PC-3 (cell line): ENCODE results near the gene CD300LG. TPM values are rescaled to one million over a fixed set of nuclear protein-coding genes. Genes with fewer than 3 reads are reported as not detected.

Experiments used
- ATAC-seq: fragments of 200-7000 bp; cut with Tn5 transposase; 2 replicates; pipeline ENCODE4 v1.9.1; 2020; ENCODE audit warnings: mild to moderate bottlenecking, moderate library complexity
- BruUV-seq: library from RNA; stranded (reverse); fragments of 400-500 nt; replicated peaks from 2 replicates; lab custom pipeline; 2021; lab: Mats Ljungman, UMichigan
- CTCF ChIA-PET: fragments of 300-600 bp; sonication (Branson Sonifier 250); formaldehyde crosslinking; loops from one replicate; lab custom pipeline; 2022; ENCODE audit warnings: antibody characterized with exemption; lab: Charles Lee
- POLR2A ChIA-PET: fragments of 300-600 bp; sonication (Branson Sonifier 250); formaldehyde crosslinking; loops from one replicate; lab custom pipeline; 2022; ENCODE audit warnings: antibody characterized with exemption; ENCODE audit not compliant: unreplicated experiment; lab: Charles Lee
- DNase-seq: peaks from one replicate; pipeline ENCODE4 v3.0.0-alpha.2; 2015
- H2AFZ ChIP-seq: fragments of 300-600 bp; sonication (generic); 2 replicates; pipeline ENCODE4 v1.6.0; 2016; ENCODE audit warnings: antibody characterized with exemption, low read length
- H3F3A ChIP-seq: fragments of 300-600 bp; sonication (generic); one replicate; pipeline ENCODE4 v1.6.0; 2017; ENCODE audit warnings: antibody characterized with exemption, low read length, control low read depth, mild to moderate bottlenecking; ENCODE audit not compliant: unreplicated experiment
- H3K27ac ChIP-seq: fragments of 300-600 bp; sonication (generic); 2 replicates; pipeline ENCODE4 v1.5.1; 2016; ENCODE audit warnings: mild to moderate bottlenecking, low read length
- H3K27me3 ChIP-seq: fragments of 300-600 bp; sonication (generic); 2 replicates; pipeline ENCODE4 v1.6.1; 2016; ENCODE audit warnings: low read length, mixed read lengths
- H3K36me3 ChIP-seq: fragments of 300-600 bp; sonication (generic); 2 replicates; pipeline ENCODE4 v1.6.1; 2016; ENCODE audit warnings: low read depth, mixed run types, low read length, mixed read lengths
- H3K4me1 ChIP-seq: fragments of 300-600 bp; sonication (generic); 2 replicates; pipeline ENCODE4 v1.5.1; 2016; ENCODE audit warnings: low read length; ENCODE audit not compliant: insufficient read depth
- H3K4me2 ChIP-seq: fragments of 300-600 bp; sonication (generic); 2 replicates; pipeline ENCODE4 v1.6.0; 2016; ENCODE audit warnings: low read length
- H3K4me3 ChIP-seq: fragments of 300-600 bp; sonication (generic); 2 replicates; pipeline ENCODE4 v1.5.1; 2016; ENCODE audit warnings: mild to moderate bottlenecking, low read length, mixed read lengths
- H3K79me2 ChIP-seq: fragments of 300-600 bp; sonication (generic); 2 replicates; pipeline ENCODE4 v1.6.1; 2017; ENCODE audit warnings: low read length, mixed read lengths
- H3K9ac ChIP-seq: fragments of 300-600 bp; sonication (generic); 2 replicates; pipeline ENCODE4 v1.6.0; 2016; ENCODE audit warnings: mild to moderate bottlenecking, low read length
- H3K9me2 ChIP-seq: fragments of 300-600 bp; sonication (generic); replicated peaks from 2 replicates; pipeline ENCODE4 v1.6.1; 2016; ENCODE audit warnings: mixed run types, low read length, mixed read lengths
- H3K9me3 ChIP-seq: fragments of 300-600 bp; sonication (generic); 2 replicates; pipeline ENCODE4 v1.6.1; 2016; ENCODE audit warnings: low read length, mixed read lengths
- H4K20me1 ChIP-seq: fragments of 300-600 bp; sonication (generic); 2 replicates; pipeline ENCODE4 v1.6.1; 2016; ENCODE audit warnings: low read length, mixed read lengths
- EZH2 ChIP-seq: fragments of 300-600 bp; sonication (generic); IDR thresholded peaks from one replicate; pipeline ENCODE4 v1.6.1; 2017; ENCODE audit warnings: antibody characterized with exemption, mild to moderate bottlenecking, low read length; ENCODE audit not compliant: unreplicated experiment
- EZH2phosphoT487 ChIP-seq: fragments of 300-600 bp; sonication (generic); IDR thresholded peaks from 2 replicates; pipeline ENCODE4 v1.6.1; 2018; ENCODE audit warnings: mild to moderate bottlenecking, antibody characterized with exemption, low read length, borderline replicate concordance
- intact Hi-C: fragments of 100-400 bp; cut with micrococcal nuclease; formaldehyde crosslinking; loops from 2 replicates; pipeline ENCODE4 v1.9.0; 2023
- total RNA-seq: library from RNA; depleted of rRNA; stranded (reverse); fragments of >200 nt; gene quantifications from 2 replicates; pipeline ENCODE4 v1.2.3, GENCODE V29; 2014
- TF ChIP-seq, protein P1 (sequence below): fragments of 300-600 bp; sonication (generic); conservative IDR thresholded peaks from 2 replicates; pipeline ENCODE4 v1.5.1; 2017; ENCODE audit warnings: antibody characterized with exemption, low read depth, mild to moderate bottlenecking, low read length

CD300LG gene
- total RNA-seq, 1 experiment from 2014 or later = not detected

DNA sequence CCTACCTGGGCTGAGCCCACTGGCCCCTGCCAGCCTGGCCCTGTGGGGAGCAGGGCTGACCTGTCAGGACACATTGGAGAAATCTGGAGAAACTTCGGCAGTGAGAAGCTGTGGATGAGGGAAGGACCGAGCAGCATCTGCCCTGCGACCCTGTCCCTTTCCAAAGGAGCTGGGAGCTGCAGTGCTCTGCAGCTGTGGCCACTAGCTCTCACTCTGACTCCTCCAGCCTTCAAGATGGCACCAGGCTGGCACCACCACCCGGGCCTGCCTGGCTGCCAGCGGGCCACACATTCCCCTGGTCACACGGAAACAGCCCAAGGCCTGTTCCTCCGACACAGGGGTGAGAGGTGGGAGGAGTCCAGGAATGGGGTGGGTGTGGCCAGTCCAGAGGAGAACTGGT is 30.1 kb downstream of the CD300LG start:
- Histone ChIP-seq H3K36me3 (no peaks in the 10 kb centered on the region), H2AFZ (no peak overlapping the region), H3F3A (no peaks in the 10 kb centered on the region), H3K9me2 (no peaks in the 10 kb centered on the region), H3K9me3 (no peaks in the 10 kb centered on the region), H3K9ac (no peak overlapping the region), H3K79me2 (no peaks in the 10 kb centered on the region), H3K4me2 (no peak overlapping the region), H4K20me1 (no peaks in the 10 kb centered on the region), H3K4me3 (no peak overlapping the region), H3K27me3 (no peaks in the 10 kb centered on the region), H3K4me1 (peaks cover 6% of the 10 kb centered on the region; the same call in 1 of the 2 replicates), H3K27ac (no peak overlapping the region)
- TF ChIP-seq EZH2phosphoT487 (no peak), EZH2 (no peak)
- TF ChIP-seq, protein P1, sequence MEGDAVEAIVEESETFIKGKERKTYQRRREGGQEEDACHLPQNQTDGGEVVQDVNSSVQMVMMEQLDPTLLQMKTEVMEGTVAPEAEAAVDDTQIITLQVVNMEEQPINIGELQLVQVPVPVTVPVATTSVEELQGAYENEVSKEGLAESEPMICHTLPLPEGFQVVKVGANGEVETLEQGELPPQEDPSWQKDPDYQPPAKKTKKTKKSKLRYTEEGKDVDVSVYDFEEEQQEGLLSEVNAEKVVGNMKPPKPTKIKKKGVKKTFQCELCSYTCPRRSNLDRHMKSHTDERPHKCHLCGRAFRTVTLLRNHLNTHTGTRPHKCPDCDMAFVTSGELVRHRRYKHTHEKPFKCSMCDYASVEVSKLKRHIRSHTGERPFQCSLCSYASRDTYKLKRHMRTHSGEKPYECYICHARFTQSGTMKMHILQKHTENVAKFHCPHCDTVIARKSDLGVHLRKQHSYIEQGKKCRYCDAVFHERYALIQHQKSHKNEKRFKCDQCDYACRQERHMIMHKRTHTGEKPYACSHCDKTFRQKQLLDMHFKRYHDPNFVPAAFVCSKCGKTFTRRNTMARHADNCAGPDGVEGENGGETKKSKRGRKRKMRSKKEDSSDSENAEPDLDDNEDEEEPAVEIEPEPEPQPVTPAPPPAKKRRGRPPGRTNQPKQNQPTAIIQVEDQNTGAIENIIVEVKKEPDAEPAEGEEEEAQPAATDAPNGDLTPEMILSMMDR = no peak
- ChIA-PET CTCF (interaction anchor here (0.8 kb wide), 1 partner anchor 206 kb away, joined by 3 read pairs; no protein-coding TSS in a partner anchor), POLR2A (no interaction called here)
- ATAC-seq (no peak), DNase-seq (no peak)
- intact Hi-C loops = no loop called here
- BruUV-seq = no TSS peak

DNA sequence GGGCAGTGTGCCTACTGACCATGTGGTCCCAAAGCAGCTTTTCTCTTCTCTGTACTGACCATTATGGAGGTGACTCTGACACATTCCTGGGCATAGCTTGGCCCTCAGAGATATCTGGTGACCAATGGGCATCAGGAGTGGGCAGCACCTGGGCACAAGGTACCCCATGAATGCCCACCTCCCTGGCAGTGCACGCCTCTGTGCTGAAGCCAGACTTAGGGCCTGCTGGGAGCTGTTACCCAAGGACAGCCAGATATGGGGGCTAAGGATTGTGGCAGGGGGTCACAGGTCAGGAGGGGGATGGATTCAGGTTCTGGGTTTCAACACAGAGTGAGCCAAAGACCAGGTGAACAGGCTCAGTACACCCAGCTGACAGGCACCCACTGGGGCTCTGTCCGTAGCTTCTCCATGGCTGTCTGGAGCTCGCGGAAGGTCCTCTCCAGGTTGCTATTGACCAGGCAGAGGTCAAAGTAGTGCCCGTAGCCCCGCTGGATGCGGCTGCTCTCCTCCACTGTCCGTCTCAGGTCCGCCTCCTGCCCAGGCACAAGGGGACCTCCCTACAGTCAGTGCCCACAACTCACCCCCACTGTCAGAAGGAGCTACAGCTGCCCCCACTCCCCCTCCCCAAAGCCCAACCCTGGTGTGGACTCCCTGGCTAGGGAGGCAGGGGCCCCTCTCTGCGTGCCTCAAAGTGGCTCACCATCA is 30.6 kb downstream of the CD300LG start:
- H3F3A ChIP-seq = no peaks in the 10 kb centered on the region
- no peak overlapping the region for H3K4me2 ChIP-seq
- POLR2A ChIA-PET = no interaction called here
- BruUV-seq = no TSS peak
- no peak for DNase-seq
- H3K36me3 ChIP-seq = no peaks in the 10 kb centered on the region
- CTCF ChIA-PET = interaction anchor here (0.6 to 1.4 kb wide), 3 partner anchors 30 to 291 kb away, joined by 3 read pairs; partner anchors contain the start of gene MPP2
- no peaks in the 10 kb centered on the region for H4K20me1 ChIP-seq
- no peak overlapping the region for H3K9ac ChIP-seq
- no peak overlapping the region for H2AFZ ChIP-seq
- no peak overlapping the region for H3K27ac ChIP-seq
- H3K4me1 ChIP-seq = peaks cover 6% of the 10 kb centered on the region; the same call in 1 of the 2 replicates
- ATAC-seq = no peak
- no peak overlapping the region for H3K4me3 ChIP-seq
- no peaks in the 10 kb centered on the region for H3K9me2 ChIP-seq
- TF ChIP-seq, protein P1 = no peak
- TF ChIP-seq EZH2 = no peak
- no peak for TF ChIP-seq EZH2phosphoT487
- H3K9me3 ChIP-seq = no peaks in the 10 kb centered on the region
- no peaks in the 10 kb centered on the region for H3K27me3 ChIP-seq
- intact Hi-C loops = loop anchor here (1.0 kb wide), 1 partner anchor 118 kb away; no protein-coding TSS in a partner anchor
- H3K79me2 ChIP-seq = no peaks in the 10 kb centered on the region
